Astrocyte (in vitro differentiated cells and primary cell): Measurements from ENCODE around the gene SLC25A48.

Experiments used
- EZH2 ChIP-seq: IDR thresholded peaks from 2 replicates; pipeline ENCODE4 v1.6.1; 2012; ENCODE audit warnings: mild to moderate bottlenecking, low read length, inconsistent platforms; ENCODE audit not compliant: insufficient read depth
- TF ChIP-seq, protein P1 (sequence below): IDR thresholded peaks from 2 replicates; pipeline ENCODE4 v1.5.1; 2011; ENCODE audit warnings: low read depth, mild to moderate bottlenecking, inconsistent platforms, low read length, moderate library complexity; ENCODE audit not compliant: insufficient read depth

DNA sequence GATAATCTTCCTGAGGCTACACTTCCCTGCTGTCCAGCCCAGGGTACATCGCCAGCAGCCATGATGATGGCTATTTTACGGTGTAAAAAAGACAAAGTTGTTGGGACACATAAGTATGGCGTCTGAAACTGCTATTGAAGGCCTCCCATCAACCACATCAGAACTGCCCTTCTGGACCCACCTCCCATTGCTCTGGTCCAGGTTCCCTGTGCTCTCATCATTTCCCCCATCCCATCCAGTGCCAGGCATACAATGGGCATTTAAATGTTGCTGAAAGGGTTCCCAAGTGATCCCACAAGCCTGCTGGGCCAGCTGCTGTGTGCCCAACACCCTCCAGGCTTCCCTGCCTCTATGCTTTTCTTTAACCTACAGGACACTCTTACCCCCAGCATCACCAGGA lies 50.6 kb downstream of the SLC25A48 start:
- no peak for TF ChIP-seq EZH2
- TF ChIP-seq, protein P1, sequence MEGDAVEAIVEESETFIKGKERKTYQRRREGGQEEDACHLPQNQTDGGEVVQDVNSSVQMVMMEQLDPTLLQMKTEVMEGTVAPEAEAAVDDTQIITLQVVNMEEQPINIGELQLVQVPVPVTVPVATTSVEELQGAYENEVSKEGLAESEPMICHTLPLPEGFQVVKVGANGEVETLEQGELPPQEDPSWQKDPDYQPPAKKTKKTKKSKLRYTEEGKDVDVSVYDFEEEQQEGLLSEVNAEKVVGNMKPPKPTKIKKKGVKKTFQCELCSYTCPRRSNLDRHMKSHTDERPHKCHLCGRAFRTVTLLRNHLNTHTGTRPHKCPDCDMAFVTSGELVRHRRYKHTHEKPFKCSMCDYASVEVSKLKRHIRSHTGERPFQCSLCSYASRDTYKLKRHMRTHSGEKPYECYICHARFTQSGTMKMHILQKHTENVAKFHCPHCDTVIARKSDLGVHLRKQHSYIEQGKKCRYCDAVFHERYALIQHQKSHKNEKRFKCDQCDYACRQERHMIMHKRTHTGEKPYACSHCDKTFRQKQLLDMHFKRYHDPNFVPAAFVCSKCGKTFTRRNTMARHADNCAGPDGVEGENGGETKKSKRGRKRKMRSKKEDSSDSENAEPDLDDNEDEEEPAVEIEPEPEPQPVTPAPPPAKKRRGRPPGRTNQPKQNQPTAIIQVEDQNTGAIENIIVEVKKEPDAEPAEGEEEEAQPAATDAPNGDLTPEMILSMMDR: no peak
